Measurements from ENCODE around the gene DMD. TPM values are rescaled to one million over a fixed set of nuclear protein-coding genes. Genes with fewer than 3 reads are reported as not detected.

The DMD gene
- total RNA-seq, 1 experiment from 2014 or later, result 19.3 TPM

DNA sequence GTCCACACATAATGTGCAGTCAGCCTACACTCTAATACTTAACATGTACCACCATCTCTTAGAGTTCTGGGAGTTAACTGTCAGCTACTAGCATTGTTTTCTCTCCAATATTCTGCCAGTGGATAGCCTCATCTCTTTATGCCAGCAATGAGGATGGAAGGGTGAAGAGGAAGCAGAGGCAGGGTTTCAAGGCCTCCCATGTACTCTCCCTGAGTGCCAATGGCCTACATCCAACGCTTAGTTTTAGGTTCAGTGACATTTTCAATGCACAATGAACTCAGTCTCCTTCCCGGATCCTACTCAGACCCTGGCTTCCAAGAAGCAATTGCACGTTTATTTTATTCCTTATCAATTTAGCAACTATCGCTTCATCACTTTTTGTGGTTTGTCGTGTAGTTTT, 686.1 kb downstream of the DMD start:
- no peak for DNase-seq (ENCODE audit: unreplicated experiment)
- Mint-ChIP-seq H3K4me3 (ENCODE audit: unreplicated experiment) (no peak overlapping the region), H3K27ac (ENCODE audit: low read depth, unreplicated experiment) (no peak overlapping the region), H3K27me3 (ENCODE audit: insufficient read depth, unreplicated experiment) (peaks cover 42% of the 10 kb centered on the region), H3K9me3 (ENCODE audit: unreplicated experiment) (no peaks in the 10 kb centered on the region), H3K36me3 (ENCODE audit: insufficient read depth, unreplicated experiment) (no peaks in the 10 kb centered on the region), H3K4me1 (ENCODE audit: insufficient read depth, unreplicated experiment) (no peaks in the 10 kb centered on the region)
- TF ChIP-seq, protein P1, sequence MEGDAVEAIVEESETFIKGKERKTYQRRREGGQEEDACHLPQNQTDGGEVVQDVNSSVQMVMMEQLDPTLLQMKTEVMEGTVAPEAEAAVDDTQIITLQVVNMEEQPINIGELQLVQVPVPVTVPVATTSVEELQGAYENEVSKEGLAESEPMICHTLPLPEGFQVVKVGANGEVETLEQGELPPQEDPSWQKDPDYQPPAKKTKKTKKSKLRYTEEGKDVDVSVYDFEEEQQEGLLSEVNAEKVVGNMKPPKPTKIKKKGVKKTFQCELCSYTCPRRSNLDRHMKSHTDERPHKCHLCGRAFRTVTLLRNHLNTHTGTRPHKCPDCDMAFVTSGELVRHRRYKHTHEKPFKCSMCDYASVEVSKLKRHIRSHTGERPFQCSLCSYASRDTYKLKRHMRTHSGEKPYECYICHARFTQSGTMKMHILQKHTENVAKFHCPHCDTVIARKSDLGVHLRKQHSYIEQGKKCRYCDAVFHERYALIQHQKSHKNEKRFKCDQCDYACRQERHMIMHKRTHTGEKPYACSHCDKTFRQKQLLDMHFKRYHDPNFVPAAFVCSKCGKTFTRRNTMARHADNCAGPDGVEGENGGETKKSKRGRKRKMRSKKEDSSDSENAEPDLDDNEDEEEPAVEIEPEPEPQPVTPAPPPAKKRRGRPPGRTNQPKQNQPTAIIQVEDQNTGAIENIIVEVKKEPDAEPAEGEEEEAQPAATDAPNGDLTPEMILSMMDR (IDR thresholded peaks at IDR 0.05; ENCODE audit: unreplicated experiment), result no peak
- CTCF ChIA-PET, result no interaction called here
- intact Hi-C loops (cut with micrococcal nuclease), result no loop called here
- BruUV-seq (replicated peaks), result no TSS peak
- POLR2A ChIA-PET, result no interaction called here

DNA sequence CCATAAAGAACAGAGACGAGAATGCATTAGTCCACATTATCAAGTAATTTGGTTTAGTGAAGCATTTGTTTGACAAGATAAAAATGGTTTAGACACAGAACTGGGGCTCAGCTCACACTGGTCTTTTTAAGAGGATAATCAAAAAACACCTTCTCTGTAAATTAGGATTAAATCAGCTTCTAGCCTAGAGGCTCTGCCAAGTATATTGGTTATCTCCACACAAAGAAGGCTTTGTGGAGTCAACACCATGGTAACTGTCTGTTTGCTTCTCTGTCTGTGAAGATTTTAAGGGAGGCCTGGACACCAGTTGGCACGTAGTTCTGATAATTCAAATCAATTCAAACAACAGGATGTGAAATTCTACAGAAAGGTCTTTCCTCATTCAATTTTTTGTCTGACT, 687.0 kb downstream of the DMD start:
- no peaks in the 10 kb centered on the region for H3K9me3 Mint-ChIP-seq (ENCODE audit: unreplicated experiment)
- no peak overlapping the region for H3K4me3 Mint-ChIP-seq (ENCODE audit: unreplicated experiment)
- peaks cover 43% of the 10 kb centered on the region for H3K27me3 Mint-ChIP-seq (ENCODE audit: insufficient read depth, unreplicated experiment)
- no TSS peak for BruUV-seq (replicated peaks)
- H3K27ac Mint-ChIP-seq (ENCODE audit: low read depth, unreplicated experiment), result no peak overlapping the region
- no peaks in the 10 kb centered on the region for H3K4me1 Mint-ChIP-seq (ENCODE audit: insufficient read depth, unreplicated experiment)
- no peak for DNase-seq (ENCODE audit: unreplicated experiment)
- intact Hi-C loops (cut with micrococcal nuclease), result no loop called here
- CTCF ChIA-PET, result no interaction called here
- POLR2A ChIA-PET, result interaction anchor here (0.7 kb wide), 1 partner anchor 60 kb away, joined by 3 read pairs; no protein-coding TSS in a partner anchor
- TF ChIP-seq, protein P1 (IDR thresholded peaks at IDR 0.05; ENCODE audit: unreplicated experiment), result no peak
- no peaks in the 10 kb centered on the region for H3K36me3 Mint-ChIP-seq (ENCODE audit: insufficient read depth, unreplicated experiment)

- Mint-ChIP-seq H3K27me3 (ENCODE audit: insufficient read depth, unreplicated experiment) (peaks cover 37% of the 10 kb centered on the region), H3K9me3 (ENCODE audit: unreplicated experiment) (no peaks in the 10 kb centered on the region), H3K27ac (ENCODE audit: low read depth, unreplicated experiment) (no peak overlapping the region), H3K36me3 (ENCODE audit: insufficient read depth, unreplicated experiment) (no peaks in the 10 kb centered on the region), H3K4me3 (ENCODE audit: unreplicated experiment) (no peak overlapping the region), H3K4me1 (ENCODE audit: insufficient read depth, unreplicated experiment) (no peaks in the 10 kb centered on the region)
- intact Hi-C loops (cut with micrococcal nuclease), result no loop called here
- ChIA-PET CTCF (no interaction called here), POLR2A (no interaction called here)
- DNase-seq (ENCODE audit: unreplicated experiment), result no peak
- TF ChIP-seq, protein P1 (IDR thresholded peaks at IDR 0.05; ENCODE audit: unreplicated experiment), result no peak
- BruUV-seq (replicated peaks), result no TSS peak
Measured at GRCh38 chrX:32520789-32521188, 690.6 kb downstream of the DMD start.

DNA sequence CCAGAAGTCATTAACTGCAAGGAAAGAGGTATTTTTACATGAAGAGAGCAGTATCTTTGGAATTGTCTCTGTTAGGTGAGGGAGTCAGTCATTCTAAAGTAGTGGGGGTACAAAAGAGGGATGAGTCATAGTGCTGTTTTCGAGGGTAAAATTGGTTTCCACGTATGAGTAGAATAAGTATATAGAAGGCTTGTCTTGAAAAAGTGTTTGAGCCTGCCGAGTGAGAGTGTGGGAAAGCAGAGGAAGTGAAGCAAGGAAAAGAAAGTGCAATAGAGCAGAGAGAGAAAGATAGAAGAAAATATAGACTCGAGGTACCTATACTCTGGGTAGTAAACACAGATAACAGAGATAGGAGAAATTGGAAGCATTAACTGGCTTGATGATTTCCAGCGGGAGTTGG, 696.4 kb downstream of the DMD start:
- Mint-ChIP-seq H3K4me3 (ENCODE audit: unreplicated experiment) (no peak overlapping the region), H3K4me1 (ENCODE audit: insufficient read depth, unreplicated experiment) (no peaks in the 10 kb centered on the region), H3K27ac (ENCODE audit: low read depth, unreplicated experiment) (no peak overlapping the region), H3K36me3 (ENCODE audit: insufficient read depth, unreplicated experiment) (no peaks in the 10 kb centered on the region), H3K27me3 (ENCODE audit: insufficient read depth, unreplicated experiment) (peaks cover 36% of the 10 kb centered on the region), H3K9me3 (ENCODE audit: unreplicated experiment) (no peaks in the 10 kb centered on the region)
- POLR2A ChIA-PET, result no interaction called here
- intact Hi-C loops (cut with micrococcal nuclease), result no loop called here
- no peak for DNase-seq (ENCODE audit: unreplicated experiment)
- no TSS peak for BruUV-seq (replicated peaks)
- CTCF ChIA-PET, result no interaction called here
- TF ChIP-seq, protein P1 (IDR thresholded peaks at IDR 0.05; ENCODE audit: unreplicated experiment), result no peak

Data from MCF 10A (cell line).